T-helper 9 cell (primary cell): ENCODE measurements around the gene PCDHB4.
"Not testable (repeated sequence)": the region's sequence is repeated elsewhere in the genome, so short reads cannot be mapped to it uniquely, and the experiment has no call there.

Source experiments
- DNase-seq: peaks from one replicate; pipeline ENCODE4 v3.0.0-alpha.2; 2020
- total RNA-seq, 2 donors: gene quantifications; one replicate each; lab custom pipeline; 2026; lab: John Stamatoyannopoulos, UW

PCDHB4 gene
- 0 to 0.21 reads per million in 2 donors for total RNA-seq

- no peak for DNase-seq
Observed at GRCh38 chr5:141121563-141121962, at the start of gene PCDHB4. PCDHB4 (plus strand) TSS chr5:141121818; CDS start chr5:141121999, 181 bp downstream.

GRCh38 chr5:141077826-141078225 lies 43.8 kb upstream of the PCDHB4 start:
- DNase-seq: no peak

- no peak for DNase-seq
Observed at GRCh38 chr5:141082228-141082627, 39.4 kb upstream of the PCDHB4 start.

GRCh38 chr5:141084487-141084989 lies 37.1 kb upstream of the PCDHB4 start:
- DNase-seq: peak; percentile 21

GRCh38 chr5:141094481-141095262 lies 26.9 kb upstream of the PCDHB4 start, which contains the start of gene PCDHB2:
PCDHB2 (plus strand) TSS chr5:141094615; CDS start chr5:141094791, 176 bp downstream.
- DNase-seq: no peak

GRCh38 chr5:141095263-141095641 lies 26.4 kb upstream of the PCDHB4 start:
- no peak for DNase-seq

- DNase-seq: not testable (repeated sequence)
Observed at GRCh38 chr5:141096181-141096580, 25.4 kb upstream of the PCDHB4 start.

- DNase-seq: not testable (repeated sequence)
Observed at GRCh38 chr5:141096586-141096985, 25.0 kb upstream of the PCDHB4 start.

GRCh38 chr5:141100243-141100805 lies 21.3 kb upstream of the PCDHB4 start, which contains the start of gene PCDHB3:
PCDHB3 (plus strand) TSS chr5:141100473; CDS start chr5:141100650, 177 bp downstream.
- DNase-seq: no peak

- DNase-seq: no peak
Observed at GRCh38 chr5:141101059-141101458, 20.6 kb upstream of the PCDHB4 start.

- not testable (repeated sequence) for DNase-seq
Observed at GRCh38 chr5:141102070-141102469, 19.5 kb upstream of the PCDHB4 start.

- not testable (repeated sequence) for DNase-seq
Observed at GRCh38 chr5:141102471-141102870, 19.1 kb upstream of the PCDHB4 start.

GRCh38 chr5:141105350-141105749 lies 16.3 kb upstream of the PCDHB4 start:
- no peak for DNase-seq

- no peak for DNase-seq
Observed at GRCh38 chr5:141119250-141119649, 2.4 kb upstream of the PCDHB4 start.

GRCh38 chr5:141121985-141122384 lies 367 bp downstream of the PCDHB4 start:
- no peak for DNase-seq

- DNase-seq: not testable (repeated sequence)
Observed at GRCh38 chr5:141123396-141124135, 1.9 kb downstream of the PCDHB4 start.

GRCh38 chr5:141127305-141127704 lies 5.7 kb downstream of the PCDHB4 start:
- no peak for DNase-seq

- no peak for DNase-seq
Observed at GRCh38 chr5:141135030-141135717, 13.6 kb downstream of the PCDHB4 start, which contains the start of gene PCDHB5. PCDHB5 (plus strand) TSS chr5:141135206; CDS start chr5:141135435, 229 bp downstream.

- DNase-seq: no peak
Observed at GRCh38 chr5:141135718-141136266, 14.2 kb downstream of the PCDHB4 start.

- DNase-seq: not testable (repeated sequence)
Observed at GRCh38 chr5:141137346-141137745, 15.7 kb downstream of the PCDHB4 start.

GRCh38 chr5:141149812-141150211 lies 28.2 kb downstream of the PCDHB4 start, which contains the start of gene PCDHB6:
PCDHB6 (plus strand) TSS chr5:141150057; CDS start chr5:141150258, 201 bp downstream.
- no peak for DNase-seq
